COR-L47 (cell line): ENCODE measurements around the gene SMIM1.
"Not testable (repeated sequence)": the region's sequence is repeated elsewhere in the genome, so short reads cannot be mapped to it uniquely, and the experiment has no call there.

ENCODE experiments used
- DNase-seq: peaks from one replicate; lab custom pipeline; 2025; lab: John Stamatoyannopoulos, UW

Gene SMIM1

DNA sequence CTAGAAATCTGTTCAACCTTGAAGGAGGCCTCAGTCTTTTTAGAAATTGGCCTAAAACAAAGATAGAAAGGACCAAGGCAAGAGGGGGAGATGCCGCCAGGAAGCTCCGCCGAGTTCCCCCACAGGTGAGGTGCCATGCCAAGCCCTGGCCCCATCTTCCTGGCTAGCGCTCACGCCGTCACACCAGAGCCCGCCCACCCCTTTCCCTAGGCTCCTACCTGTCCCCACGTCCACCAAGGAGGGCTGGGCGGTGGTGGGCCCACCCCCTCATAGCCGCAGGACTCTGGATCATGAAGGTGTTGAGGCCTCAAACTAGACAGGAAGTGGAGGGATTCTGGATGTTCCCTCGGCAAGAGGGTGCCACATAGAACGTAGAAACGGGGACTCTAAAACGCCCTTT is 35.8 kb upstream of the SMIM1 start:
- DNase-seq = no peak

DNA sequence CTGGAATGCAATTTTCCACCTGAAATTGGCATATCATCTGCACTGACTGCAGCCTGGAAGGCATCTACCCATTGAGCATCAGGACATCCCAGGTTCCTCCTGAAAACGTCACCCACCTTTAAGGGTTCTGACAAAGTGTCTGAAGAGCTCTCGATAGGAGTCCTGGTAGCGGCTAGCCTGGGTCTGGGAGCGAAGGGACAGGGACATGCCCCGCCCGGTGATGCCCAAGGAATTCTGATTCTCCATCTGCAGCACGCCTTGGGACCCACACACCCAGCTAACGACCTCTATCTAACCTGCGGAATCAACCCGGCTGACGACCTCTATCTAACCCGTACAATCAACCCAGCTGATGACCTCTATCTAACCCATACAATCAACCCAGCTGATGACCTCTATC is 33.6 kb upstream of the SMIM1 start:
- no peak for DNase-seq

GRCh38 chr1:3740042-3740441 is 32.5 kb upstream of the SMIM1 start:
- DNase-seq = no peak

GRCh38 chr1:3740752-3741151 is 31.8 kb upstream of the SMIM1 start:
- no peak for DNase-seq

DNA sequence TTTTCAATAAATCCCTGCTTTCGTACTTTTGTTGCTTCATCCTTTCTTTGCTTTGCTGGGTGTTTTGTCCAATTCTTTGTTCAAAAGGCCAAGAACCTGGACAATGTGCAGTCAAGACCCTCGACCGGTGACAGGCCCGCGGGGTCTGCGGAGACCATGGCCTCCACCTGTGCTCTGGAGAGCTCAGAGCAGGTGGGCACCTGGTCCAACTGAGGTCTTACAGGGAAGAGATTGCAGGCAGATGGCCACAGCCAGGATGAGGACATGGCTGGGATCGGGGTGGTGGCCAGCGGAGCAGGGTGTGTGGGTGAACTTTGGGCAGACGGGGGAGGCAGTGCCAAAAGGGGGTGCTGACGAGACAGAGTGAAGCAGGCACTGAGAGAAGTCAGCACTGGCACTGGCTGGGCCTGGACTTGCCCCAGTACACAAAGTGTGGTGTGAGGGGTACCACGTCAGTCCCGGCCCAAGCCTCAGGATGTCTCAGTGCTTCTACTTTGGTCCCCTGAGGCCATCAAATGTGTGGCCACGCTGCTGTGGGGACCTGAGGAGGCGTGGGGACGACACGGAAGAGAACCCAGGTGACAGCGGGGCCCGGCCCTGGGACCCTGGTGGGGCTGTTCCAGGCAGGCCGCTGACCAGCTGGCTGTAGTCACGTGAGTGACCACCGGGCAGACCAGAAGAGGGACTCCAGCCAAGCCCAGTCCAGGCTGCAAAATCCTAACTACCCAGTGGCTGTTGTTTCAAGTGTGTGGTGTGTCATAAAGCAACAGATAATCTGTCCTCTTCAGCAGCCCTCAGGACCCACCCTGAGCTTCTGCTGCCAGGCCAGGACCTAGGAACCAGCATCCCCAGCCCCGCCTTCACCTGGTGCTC is 30.7 kb upstream of the SMIM1 start:
- DNase-seq = no peak

DNA sequence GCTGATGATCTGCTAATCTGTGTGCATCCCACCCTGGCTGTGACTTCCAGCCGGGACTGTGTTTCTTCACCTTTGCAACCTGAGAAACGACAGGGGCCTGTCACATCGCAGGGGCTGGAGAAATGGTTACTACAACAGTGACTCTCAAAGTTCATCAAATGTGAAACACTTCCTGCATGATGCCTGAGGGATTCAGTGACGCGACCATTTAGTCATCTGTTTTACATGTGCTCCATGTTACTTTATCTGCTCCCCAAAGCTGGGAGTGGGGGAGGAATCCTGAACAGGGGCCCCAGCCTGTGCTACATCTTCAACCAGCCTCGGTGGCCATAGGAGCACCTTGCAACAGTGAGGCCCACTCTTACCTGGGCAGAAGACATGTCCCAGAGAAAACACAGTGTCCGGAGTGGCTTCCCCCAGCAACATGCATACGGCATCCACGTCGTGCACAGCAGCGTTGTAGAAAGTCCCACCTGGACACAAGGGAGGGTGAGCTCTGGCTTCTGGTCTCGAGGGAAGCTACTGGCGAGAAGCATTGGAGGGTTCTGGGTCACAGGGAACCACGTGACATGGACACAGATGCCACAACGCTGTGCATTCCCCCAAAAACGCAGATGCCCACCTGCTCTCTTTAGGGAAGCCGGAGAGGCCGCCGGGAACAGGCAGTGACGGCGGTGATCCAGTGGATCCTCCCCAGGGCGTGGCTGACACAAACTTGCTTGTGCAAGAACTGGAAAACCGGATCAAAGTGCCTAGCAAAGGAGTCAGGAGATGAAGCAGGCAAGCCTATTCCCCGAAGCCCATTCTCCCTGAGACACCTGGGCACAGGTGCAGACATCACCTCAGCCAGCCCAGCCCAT is 29.9 kb upstream of the SMIM1 start:
- DNase-seq = no peak

DNA sequence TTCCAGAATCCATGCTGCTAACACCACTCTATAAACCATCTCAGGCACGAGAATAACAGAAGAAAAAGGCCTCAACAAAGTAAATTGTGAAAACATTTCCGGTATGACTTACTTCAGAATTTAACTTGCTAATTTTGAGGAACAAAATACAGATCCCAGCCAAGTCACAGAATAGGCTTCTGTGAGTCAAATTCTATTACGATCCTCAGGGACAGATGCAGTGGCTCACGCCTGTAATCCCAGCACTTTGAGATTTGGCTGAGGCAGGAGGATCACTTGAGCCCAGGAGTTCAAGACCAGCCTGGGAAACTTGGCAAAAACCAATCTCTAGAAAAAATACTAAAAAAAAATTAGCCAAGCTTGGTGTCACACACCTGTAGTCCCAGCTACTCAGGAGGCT is 29.1 kb upstream of the SMIM1 start:
- no peak for DNase-seq

DNA sequence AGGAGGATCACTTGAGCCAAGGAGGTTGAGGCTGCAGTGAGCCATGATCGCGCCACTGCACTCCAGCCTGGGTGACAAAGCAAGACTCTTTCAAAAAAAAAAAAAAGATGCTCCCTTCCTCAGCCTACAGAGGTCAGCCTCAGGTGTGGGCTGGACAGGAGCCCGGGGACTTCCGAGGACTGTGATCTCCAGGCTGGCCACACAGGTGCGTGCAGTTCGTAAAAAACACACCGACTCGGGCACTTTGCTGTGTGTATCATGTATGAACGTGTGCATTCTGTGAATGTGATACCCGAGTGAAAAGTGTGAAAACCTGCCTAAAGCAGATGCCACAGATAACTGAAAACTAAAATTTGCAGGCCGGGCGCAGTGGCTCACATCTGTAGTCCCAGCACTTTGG is 28.7 kb upstream of the SMIM1 start:
- DNase-seq = no peak

DNA sequence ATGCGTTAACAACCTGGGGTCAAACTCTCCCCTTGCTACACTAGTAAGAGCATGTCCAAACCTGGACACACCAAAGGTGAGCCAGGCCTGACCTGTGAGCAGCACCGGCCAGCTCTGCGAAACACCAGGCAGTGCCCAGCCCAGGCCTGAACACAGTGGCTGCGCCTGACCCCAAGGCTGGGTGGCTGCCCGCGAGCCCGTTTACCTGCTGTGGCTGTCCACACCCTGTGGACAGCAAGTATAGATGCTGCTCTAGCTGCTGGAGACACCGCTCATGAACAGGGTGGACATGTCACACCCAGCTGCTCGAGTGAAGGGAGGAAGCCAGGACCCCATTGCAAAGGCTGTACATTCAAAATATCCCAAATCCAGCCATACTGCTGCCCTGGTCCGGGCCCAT is 27.9 kb upstream of the SMIM1 start:
- no peak for DNase-seq

DNA sequence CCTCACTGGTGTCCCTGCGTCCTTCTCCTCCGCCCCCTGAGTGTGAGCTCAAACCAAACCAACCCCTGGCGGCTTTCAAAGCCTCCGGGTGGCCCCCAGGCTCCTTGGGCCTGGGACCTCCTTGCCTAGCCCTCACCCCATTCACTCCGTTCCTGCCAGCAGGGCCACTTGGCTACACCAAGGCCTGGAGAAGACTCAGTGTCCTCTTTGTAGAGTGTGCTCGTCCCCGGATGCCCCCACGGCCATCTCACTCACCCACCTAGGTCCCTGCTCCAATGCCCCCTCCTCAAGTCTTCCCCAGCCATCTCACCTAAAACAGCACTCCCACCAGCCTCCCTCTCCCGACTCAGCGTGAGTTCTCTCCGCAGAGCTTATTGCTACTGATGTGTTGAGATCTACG is 27.5 kb upstream of the SMIM1 start:
- DNase-seq = no peak

- DNase-seq = no peak
Observed at GRCh38 chr1:3745590-3746381, 26.8 kb upstream of the SMIM1 start.

GRCh38 chr1:3746389-3746829 is 26.1 kb upstream of the SMIM1 start:
- DNase-seq = peak; percentile 27

GRCh38 chr1:3746830-3747521 is 25.6 kb upstream of the SMIM1 start:
- DNase-seq = peak; percentile 84

GRCh38 chr1:3747522-3747848 is 25.1 kb upstream of the SMIM1 start:
- no peak for DNase-seq

- no peak for DNase-seq
Observed at GRCh38 chr1:3747903-3748302, 24.6 kb upstream of the SMIM1 start.

DNA sequence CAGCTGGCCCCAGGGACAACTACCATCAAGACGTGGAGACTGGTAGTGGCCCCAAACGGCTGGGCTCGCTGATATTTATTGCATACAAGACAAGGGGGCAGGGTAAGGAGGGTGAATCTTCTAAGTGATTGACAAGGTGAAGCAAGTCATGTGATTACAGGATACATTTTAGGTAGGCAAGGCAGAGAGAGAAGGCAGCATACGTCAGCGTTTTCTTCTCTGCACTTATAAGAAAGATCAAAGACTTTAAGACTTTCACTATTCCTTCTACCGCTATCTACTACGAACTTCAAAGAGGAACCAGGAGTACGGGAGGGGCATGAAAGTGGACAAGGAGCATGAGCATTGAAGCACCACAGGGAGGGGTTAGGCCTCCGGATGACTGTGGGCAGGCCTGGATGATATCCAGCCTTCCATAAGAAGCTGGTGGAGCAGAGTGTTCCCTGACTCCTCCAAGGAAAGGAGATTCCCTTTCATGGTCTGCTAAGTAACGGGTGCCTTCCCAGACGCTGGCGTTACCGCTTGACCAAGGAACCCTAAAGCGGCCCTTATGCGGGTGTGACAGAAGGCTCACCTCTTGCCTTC is 24.1 kb upstream of the SMIM1 start:
- not testable (repeated sequence) for DNase-seq

GRCh38 chr1:3749512-3749911 is 23.0 kb upstream of the SMIM1 start:
- no peak for DNase-seq

GRCh38 chr1:3750741-3751140 is 21.8 kb upstream of the SMIM1 start:
- no peak for DNase-seq

DNA sequence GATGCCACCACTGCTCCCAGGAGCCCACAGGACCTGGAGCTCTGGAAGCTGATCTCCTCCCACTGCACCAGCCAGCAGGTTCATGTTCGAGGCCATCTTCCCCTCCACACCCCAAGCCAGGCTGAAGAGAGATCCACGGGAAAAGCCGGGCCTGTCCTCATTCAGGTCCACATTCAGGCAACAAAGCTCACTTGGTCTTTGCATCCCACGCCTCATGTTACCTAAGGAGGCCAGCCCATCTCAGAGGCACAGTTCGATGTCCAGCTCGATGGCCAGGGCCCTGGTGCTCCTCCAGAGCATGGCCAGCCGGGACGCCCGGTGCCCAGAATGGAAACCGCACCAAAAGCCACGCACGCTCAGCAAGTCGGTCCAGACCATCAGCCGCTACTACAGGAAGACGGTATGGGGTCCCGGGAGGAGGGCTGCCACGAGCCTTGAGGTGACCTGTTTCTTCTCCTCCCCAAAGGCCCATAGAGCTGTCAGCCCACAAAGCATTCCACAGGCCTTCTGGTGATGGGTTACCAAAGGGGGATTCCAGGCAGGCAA is 20.1 kb upstream of the SMIM1 start, which contains the start of gene CCDC27:
TSS of gene CCDC27 (plus strand) at position 51 of the 546 bp plus-strand sequence. CDS start at position 83, 32 bp downstream.
- DNase-seq = no peak

DNA sequence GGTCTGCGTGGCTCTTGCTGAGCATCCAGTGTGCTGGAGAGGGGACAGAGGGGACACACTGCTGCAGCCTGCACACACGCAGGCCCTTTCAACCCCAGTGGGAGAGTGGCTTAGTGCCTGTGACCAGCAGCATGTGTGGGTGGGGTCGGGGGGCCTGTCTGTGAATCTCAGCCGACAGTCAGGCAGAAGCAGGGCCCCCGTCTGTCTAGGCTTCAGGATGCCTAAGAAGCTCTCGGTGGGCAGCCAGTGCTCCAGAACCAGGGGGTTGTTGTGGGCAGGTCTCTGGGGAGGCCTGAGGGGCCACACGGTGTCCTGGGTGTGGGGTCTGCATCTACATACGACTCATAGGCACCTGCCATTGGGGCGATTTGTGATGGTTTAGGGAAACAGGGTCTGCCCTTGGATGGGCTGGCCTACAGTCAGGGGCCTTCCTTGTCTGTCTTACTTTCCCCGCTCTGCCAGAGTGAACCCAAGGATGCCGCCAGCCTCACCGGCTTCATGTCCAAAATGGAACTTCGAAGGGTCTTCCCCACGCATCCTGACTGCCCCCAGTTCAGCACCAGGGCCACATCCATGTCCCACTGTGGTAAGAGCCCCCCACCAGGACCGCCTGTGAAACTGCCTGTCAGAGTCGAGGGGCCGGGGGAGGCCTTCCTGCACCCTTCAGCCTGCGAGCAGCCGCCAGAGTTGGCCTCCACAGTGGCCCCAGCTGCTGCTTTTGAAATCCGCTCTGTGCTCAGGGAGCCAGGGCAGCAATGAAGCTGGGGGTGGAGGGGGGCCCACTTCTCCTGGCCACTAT is 18.7 kb upstream of the SMIM1 start:
- DNase-seq = no peak
